DMS53 treated with DMSO at 0.1 percent for 48 hours (cell line): ENCODE measurements around the gene HBP1.
"Not testable (repeated sequence)": the region's sequence is repeated elsewhere in the genome, so short reads cannot be mapped to it uniquely, and the experiment has no call there.

Experiments
- DNase-seq: peaks from one replicate; lab custom pipeline; 2025; ENCODE audit not compliant: unreplicated experiment; lab: John Stamatoyannopoulos, UW

HBP1 gene

GRCh38 chr7:107168233-107169119 lies at the start of gene HBP1:
Gene HBP1 (plus strand): TSS chr7:107169003. CDS start chr7:107179894, 10,891 bp downstream.
- peak; percentile 100 for DNase-seq

GRCh38 chr7:107119376-107120105 lies 49.3 kb upstream of the HBP1 start:
- no peak for DNase-seq

GRCh38 chr7:107122486-107122911 lies 46.3 kb upstream of the HBP1 start:
- DNase-seq: no peak

GRCh38 chr7:107123392-107123791 lies 45.4 kb upstream of the HBP1 start:
- no peak for DNase-seq

GRCh38 chr7:107125475-107125874 lies 43.3 kb upstream of the HBP1 start:
- peak; percentile 43 for DNase-seq

- no peak for DNase-seq
Observed at GRCh38 chr7:107128217-107128616, 40.6 kb upstream of the HBP1 start.

GRCh38 chr7:107128748-107129147 lies 40.1 kb upstream of the HBP1 start:
- DNase-seq: no peak

- peak; percentile 32 for DNase-seq
Observed at GRCh38 chr7:107130487-107131220, 38.1 kb upstream of the HBP1 start.

GRCh38 chr7:107133396-107133795 lies 35.4 kb upstream of the HBP1 start:
- DNase-seq: no peak

GRCh38 chr7:107138696-107139420 lies 29.9 kb upstream of the HBP1 start:
- no peak for DNase-seq

- not testable (repeated sequence) for DNase-seq
Observed at GRCh38 chr7:107143875-107144274, 24.9 kb upstream of the HBP1 start.

- DNase-seq: no peak
Observed at GRCh38 chr7:107145067-107145838, 23.6 kb upstream of the HBP1 start.

- peak; percentile 20 for DNase-seq
Observed at GRCh38 chr7:107147464-107148393, 21.1 kb upstream of the HBP1 start.

GRCh38 chr7:107148721-107149120 lies 20.1 kb upstream of the HBP1 start:
- DNase-seq: no peak

- no peak for DNase-seq
Observed at GRCh38 chr7:107149863-107150262, 18.9 kb upstream of the HBP1 start.

- peak; percentile 71 for DNase-seq
Observed at GRCh38 chr7:107150375-107151073, 18.3 kb upstream of the HBP1 start.

GRCh38 chr7:107151538-107151937 lies 17.3 kb upstream of the HBP1 start:
- no peak for DNase-seq

- no peak for DNase-seq
Observed at GRCh38 chr7:107152011-107152410, 16.8 kb upstream of the HBP1 start.
